HG02678 (cell line): Measurements from ENCODE around the gene PLXNA4.
A peak's percentile ranks its signal among the peaks of the same experiment; 100 is the strongest.

Experiments used
- ATAC-seq: cut with Tn5 transposase; IDR thresholded peaks from one replicate; pipeline ENCODE4 v1.9.1; 2021; ENCODE audit warnings: mild to moderate bottlenecking, moderate library complexity; ENCODE audit not compliant: unreplicated experiment

PLXNA4 gene

DNA sequence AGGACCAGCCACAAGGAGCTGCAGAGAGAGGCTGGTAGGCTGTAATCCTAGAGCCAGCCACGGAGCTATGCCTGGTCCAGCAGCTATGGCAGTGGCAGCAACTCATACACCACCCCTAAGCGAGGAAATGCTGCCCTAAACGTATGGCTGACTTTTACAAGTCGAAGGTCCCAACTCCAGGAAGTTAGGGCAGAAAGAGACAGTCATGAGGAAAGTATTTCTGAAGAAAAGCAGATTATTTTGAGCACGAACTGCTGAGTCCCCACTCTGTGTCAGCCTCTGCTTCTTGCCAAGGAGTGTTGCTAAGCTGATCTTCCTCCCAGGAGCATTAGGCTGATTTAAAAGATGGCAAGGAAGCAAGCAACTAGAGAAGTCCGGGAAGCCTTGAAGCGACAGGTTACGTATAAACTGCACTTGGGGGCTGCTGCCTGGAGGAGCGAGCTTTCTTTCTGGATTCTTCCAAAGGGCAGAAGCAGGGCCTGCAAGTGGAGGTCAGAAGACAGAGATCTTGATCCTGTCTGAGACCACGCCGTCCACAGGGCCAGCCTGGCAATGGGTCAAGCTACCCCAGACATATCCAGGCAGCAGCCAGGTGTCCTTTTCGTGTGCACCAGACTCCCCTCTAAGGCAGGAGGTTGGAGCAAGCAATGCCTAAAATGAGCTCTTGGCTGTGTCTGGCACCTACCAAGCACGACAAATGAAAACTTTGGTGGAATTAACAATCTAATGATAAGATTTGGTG lies 39.4 kb downstream of the PLXNA4 start:
- ATAC-seq: no peak

DNA sequence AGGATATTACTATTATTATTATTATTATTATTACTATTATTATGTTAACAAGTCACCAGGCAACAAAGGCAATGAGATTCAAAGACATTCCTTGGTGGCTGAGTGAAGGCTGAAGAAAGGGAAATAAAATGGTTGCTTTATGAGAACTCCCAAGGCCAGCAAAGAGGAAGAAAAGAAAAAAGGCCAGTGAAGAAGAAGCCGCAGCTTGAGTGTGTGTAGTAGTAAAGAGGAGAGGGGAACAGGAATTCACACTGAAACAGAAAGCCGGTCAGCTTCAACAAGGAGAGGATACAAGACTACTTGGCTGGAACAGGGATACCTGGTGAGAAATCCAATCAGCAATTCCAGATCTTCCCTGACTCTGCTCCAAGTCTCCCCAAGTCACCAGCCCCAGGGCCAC lies 42.4 kb downstream of the PLXNA4 start:
- ATAC-seq: no peak

DNA sequence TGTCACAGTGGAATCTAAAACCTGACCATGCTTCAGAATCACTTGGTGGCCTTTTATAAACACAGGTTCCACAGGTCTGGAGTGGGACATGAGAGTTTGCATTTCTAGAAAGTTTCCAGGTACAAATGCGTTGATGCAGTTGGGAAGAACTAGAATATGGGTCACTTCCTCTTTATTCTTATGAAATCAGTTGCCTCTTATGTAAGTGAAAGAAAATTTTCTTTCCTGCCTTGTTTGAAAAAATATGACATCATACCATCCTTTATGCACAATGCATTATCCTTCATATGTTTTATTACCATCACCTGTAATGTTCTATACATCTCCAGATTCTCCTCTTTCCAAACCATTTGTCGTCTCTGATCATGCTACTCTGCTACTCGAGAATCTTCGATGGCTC lies 44.0 kb downstream of the PLXNA4 start:
- ATAC-seq: no peak

DNA sequence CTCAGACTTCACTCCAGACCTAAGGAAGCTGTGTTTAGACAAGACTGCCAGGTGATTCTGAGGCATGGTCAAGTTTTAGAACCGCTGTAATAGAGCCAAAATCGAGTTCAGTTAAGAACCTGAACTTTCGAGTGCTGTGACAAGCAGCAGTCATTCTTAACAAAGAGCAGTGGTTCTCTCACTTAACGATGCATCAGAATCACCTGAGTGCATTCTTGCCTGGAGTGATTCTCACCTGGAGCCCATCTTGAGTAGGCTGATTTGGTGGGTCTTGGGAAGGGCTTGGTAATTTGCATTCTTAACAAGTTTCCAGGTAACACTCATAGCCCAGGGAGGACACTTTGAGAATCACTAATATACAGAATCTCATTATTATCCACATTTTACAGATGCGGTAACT lies 44.7 kb downstream of the PLXNA4 start:
- ATAC-seq: no peak

DNA sequence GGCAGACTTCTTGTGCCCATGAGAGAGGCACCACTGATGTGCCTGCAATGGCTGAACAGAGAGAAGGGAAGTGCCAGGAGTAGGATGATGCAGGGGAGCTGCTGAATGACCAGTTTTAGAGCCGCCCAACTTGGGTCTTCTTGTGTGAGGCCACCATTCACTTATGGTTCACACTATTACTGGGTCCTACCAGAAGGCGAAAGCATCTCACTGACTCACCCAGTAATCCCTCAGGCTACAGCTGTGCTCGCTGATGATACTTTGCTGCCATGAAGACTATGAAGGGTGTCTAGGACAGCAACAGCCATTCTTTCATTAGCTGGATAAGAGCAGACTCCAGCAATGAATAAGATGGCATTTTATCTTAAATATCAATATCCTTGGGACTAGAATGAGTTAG lies 47.6 kb downstream of the PLXNA4 start:
- no peak for ATAC-seq

DNA sequence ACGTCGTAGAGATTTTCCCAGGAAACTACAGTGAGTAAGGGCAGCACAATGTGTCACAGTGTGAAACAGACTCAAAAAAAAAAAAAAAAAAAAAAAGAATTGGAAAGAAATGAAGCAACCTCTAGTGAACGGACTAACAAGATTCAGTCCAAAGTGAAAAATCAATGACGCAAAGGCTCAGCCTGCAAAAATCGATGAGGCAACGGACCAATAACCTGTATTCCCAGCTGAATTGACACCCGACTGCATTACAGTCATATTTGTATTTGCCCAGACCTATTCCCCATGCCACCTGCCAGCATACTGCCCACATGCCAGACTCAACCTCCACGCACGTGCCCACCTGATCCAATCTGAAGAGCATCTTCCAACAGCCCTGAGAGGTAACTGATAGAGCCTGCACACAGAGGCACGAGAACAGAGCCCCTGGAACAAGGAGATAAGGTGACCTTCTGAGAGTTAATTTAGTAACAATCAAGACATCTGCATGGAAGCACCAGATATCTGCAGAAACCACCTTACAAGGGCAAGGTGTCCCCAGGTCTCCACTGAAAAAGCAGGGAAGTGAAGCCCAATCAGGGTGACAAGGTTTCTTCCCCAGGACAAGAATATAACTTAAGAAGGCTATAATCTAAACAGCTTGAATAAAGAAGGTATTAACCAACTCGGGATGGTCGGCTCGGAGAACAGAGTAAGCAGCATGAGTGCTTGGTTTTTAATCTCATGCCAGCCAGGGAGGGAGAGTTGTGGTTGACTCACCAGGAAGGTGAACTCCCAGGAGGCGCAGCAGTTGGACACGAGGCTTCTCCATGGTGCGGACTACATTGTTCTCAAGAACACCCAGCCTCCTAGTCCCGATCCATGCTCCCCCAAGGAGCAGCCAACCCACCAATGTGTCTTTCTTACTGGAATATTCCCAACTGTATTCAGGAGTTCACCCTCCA lies 48.5 kb downstream of the PLXNA4 start:
- ATAC-seq: no peak

DNA sequence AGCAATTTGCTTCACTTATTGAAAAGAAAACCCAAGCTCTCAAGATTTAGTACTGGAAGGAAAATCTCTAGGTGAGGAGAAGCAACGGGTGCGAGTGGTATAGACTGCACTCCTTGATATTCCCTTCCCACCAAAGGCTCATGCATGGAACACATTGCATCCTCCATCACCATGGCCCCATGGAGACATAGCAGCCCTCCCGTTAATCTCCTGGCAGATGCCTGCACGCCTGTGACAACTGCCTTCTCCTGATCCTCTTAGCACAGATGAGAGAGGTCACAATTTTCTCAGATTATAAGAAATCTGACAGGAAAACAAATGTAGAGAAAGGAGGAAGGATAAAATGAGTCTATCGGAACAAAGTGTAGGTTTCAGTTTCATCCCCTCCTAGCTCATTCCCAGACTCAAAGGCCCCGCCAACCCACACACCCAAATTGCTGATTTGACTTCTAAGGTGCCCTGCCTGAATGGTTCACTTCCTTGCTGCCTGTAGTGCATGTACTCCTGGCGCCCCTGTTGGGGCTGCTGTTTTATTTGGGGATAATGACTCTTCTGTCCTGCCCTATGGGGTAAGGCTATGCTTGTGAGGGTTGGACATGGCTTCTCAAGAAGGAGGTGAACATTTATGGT lies 50.0 kb downstream of the PLXNA4 start:
- no peak for ATAC-seq

DNA sequence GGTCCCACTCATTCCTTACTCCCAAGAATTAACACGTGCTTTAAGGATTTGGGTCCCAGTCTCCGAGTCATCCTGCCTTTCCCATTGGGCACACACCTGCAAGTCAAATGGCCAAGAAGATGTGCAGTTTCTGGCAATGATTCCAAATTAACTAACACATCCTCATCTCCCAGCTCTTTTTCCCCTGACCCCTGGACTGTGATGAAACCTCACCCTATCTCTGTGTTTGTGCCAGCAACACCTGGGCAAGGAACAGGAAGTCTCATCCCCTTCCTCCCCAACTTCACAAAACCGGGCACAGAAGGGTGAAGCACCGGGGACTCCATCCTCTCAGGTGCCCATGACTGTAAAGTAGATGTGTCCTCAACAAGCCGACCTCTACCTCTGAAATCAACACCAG lies 54.8 kb downstream of the PLXNA4 start:
- no peak for ATAC-seq

DNA sequence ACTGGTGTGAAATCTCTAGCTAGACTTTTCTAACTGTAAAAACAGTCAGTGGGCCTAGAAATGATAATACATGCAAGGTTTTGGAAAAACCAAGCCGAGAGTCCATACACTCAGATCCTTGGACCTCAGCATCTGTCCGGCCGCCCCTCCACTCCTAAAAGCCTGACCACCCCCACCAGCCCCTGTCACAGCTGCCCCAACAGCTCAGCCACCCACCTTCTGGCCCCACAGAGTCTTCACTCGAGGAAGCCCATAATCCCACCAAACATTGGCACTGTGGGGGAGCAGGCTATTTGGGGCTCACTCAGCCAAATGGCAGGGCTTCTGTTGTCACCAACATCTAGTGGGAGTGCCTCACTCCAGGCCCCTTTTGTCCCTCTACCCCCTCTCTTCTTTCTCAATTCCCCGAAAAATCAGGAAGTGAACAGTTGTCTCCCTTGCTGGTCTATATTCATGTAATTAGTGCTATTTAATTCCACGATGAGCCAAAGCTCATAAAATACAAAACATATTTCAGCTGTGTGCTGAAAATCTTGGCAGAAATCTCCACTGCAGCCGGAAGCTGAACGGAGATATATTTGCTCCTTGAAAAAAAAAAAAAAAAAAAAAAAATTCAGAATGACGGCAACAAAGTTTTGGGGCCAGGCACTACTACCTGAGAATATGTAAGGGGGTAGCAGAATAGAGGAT lies 55.5 kb downstream of the PLXNA4 start:
- ATAC-seq: no peak

DNA sequence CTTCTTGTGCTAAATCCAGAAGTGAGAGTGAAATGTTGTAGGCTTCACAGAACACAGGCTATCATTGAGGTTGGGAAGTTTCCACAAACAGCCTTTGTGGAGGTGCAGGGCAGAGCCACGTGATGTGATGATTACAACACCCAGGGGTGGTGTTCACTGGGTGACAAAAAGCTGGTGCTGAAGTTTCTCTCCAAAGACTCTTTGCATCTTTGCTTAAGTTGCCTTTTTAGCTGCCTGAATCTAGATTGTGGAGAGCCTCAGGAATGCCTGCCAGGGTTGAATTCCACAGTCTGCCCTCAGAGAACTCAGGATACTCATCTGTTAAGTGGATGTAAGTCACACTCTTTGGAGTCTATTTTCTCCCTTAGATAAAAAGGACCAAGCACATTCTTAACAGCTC lies 56.3 kb downstream of the PLXNA4 start:
- ATAC-seq: no peak

DNA sequence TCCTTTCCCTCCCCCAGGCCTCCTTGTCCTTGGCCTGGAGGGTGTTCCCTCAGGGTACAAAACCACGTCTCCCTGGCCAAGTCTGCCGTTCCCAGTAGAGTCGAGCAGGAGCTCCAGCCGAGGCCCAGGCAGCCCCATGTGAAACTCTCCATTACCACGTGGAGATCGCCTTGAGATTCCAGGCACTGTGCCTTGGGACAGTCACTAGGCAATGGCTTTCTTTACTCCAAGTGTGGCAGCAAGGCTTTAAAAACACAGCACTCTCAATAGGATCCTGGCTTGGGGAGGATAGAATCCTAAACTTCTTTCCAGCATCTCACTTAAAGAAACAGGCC lies 57.5 kb downstream of the PLXNA4 start:
- no peak for ATAC-seq

DNA sequence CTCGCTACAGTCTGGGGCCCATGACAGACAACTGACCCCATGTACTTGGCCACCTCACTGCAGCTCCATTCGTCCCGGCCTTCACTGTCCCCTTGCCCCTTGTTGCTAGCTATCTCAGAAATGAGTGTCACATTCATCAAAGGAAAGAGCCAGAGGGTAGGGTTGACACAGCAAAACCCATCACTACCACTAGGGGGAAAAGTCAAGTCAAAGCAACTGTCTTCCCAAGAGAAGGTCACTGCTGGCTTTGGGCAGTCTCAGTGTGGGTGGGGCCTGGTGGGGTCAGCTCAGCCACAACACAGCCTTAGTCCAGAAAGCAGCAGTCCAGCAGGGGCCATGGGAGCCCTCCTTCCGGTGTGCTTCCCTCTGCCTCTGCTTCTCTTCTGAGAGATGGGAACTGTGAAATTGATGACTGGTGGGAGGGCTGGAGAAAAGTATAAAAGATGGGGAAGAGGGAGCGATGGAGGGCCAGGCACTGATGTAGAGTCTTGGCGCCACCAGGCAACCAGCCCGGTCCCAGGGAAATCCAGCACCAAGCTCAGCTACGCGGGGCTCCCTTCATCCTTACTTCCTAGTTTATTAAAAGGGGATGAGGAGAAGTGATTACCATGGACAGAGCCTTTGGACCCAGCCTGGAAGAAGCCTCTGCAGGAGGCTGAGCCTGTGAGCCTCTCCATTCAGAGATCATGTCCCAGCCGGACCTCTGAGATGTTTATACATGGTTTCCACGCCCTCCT lies 58.0 kb downstream of the PLXNA4 start:
- ATAC-seq: peak; percentile 57

DNA sequence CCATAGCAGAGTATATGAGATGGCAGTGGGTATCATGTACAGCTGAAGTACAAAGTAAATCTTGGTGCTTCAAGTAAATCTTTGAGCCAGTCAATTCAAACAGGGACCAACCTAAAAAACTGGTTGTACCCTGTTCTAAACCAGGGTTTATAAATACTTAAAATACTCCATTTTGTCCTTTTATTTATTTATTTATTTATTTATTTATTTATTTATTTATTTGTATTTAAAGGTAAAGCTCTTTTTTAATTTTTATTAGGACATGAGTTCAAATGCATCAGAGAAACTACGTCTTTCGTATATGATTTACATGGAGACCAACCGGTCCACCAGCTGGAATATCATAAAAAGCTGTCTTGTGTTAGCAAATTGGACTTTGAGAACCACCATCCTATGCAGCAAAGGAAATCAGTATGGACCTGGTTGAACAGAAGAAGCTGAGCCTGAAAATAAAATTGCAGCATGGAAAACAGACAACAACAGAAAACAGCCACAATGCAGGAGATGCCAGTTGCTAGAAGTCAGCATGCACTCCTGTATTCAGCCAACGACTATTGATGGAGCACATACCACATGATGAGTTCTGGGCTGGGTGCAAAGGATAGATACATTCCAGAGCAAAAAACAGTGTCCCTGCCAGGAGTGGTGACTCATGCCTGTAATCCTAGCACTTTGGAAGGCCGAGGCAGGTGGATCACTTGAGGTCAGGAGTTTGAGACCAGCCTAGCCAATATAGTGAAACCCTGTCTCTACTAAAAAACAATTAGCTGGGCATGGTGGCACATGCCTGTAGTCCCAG lies 60.0 kb downstream of the PLXNA4 start:
- no peak for ATAC-seq

DNA sequence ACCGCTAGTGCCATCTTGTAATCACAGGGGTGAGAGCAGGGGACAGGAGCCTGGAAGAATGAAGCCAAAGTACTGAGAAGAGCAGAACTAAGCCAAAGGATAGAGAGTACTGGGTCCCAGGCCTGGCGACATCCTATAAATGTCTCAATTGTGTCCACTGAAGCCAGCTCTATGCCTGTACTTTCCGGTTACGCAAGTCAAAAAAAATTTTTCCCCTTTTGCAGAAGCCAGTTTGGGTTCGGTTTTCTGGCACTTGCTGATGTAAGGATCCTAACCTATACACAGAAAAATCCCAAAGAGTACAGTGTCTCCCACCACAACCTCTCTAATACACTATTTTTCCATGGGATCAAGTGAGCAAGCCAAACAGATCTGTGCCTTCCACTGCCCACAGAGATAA lies 61.1 kb downstream of the PLXNA4 start:
- no peak for ATAC-seq

DNA sequence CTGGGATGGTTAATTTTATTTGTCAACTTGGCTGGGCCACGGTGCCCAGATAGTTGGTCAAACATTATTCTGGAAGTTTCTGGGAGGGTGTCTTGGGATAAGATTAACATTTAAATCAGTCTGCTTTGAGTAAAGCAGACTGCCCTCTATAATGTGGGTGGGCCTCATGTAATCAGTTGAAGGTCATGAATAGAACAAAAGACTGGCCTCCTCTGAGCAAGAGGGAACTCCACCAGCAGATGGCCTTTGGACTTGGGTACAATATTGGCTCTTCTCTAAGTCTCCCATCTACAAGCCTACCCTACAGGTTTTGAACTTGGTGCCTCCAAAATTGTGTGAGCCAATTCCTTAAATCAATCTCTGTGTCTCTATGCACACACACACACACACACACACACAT lies 61.8 kb downstream of the PLXNA4 start:
- no peak for ATAC-seq

DNA sequence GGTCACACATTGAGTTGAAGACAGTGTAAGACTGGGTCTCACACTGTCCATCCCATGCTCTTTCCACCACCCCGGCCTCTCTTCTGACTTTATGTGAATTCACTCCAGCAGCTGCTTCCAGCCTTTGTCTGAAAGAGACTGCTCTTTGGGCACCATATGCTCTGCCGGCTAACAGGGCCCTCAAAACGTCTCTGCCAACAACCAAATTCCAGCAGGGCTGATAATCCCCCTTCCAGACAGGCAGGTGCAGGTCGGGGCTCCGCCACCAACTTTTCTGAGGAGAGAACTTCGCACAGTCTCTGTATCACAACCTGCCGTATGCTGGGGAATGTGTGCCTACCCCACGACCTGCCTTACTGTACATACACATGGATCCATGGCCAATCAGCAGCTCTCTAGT lies 64.3 kb downstream of the PLXNA4 start:
- ATAC-seq: no peak

DNA sequence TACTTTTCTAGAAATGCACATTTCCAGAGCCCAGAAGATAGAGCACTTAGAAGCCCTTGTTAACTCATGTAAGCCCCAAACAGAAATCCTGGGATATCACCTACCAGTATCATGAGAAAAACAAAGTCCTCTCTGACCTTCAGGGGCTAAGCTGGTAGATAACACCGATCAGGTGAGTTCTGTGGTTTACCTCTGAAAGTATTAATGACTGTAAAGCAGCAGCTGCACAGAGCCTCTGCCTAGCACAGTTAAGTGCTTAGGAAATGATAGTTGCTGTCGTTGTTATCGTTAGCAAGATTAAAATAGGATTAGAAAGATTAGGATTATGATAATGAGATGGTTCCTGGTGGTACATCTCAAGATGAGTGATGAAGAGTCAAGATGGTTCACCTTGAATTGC lies 64.9 kb downstream of the PLXNA4 start:
- ATAC-seq: no peak

DNA sequence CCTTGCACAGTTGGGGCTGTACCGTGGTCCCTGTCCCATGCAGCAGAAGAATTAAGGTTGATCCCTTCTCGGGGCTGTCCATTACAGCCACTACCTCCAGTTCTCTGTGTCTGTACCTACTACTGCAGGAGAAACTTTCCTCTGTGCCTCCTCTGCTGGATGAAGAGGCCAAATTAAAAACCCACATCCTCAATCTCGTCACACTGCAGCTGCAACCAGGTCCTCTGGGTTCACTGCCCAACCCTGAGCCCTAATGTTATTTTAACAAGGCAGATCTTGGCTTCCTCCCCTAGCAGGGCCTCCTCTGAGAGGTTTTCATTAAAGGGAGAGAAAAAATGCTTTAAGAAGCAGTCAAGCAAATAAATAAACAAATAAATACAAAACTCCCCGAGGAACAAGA lies 66.6 kb downstream of the PLXNA4 start:
- no peak for ATAC-seq

DNA sequence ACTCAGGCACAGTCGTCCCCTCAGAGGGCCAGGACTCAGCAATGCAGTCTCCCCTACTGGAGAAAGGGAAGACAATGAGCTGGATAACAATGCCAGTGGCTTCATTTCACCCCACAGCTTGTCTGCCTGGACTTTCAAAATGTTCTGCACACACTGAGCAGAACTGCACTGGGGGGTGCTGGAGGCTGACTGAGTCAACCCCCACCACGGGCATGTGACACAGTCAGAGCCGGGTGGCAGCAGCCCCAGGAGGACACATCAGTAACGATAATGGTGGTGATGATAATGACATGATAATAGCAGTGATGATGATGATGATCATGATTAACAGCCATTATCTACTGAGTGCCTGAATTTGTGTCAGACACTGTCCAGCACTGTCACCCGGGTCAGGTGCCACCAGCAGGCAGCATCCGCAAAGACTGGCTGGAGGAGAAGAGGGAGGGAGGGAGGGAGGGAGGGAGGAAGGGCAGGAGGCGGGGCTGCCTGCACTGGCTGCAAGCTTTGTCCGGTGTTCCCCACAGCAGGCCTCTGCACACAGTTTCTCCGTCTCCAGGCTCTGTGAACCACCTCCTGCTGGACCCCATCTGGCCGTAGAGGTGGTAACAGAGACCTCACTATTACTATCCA lies 67.4 kb downstream of the PLXNA4 start:
- no peak for ATAC-seq
